AG20443 (cell line): ENCODE results near the gene ELOA.
A peak's percentile ranks its signal among the peaks of the same experiment; 100 is the strongest.
"Not testable (repeated sequence)": the region's sequence is repeated elsewhere in the genome, so short reads cannot be mapped to it uniquely, and the experiment has no call there.

Experiments used
- DNase-seq: peaks from one replicate; pipeline ENCODE4 v3.0.0; 2012; ENCODE audit warnings: low spot score, mixed read lengths

The ELOA gene

DNA sequence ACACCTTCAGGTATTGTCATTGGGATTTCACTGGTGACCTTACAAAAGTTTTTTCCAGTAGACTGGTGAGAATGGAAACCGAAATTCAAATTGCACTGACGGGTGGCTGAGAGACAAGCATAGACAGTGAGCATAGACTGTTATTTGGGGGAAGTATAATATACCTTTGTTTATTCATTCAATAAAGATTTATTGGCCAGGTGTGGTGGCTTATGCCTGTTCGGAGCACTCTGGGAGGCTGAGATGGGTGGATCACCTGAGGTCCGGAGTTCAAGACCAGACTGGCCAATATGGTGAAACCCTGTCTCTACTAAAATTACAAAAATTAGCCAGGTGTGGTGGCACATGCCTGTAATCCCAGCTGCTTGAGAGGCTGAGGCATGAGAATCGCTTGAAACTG is 10.0 kb upstream of the ELOA start:
- not testable (repeated sequence) for DNase-seq

DNA sequence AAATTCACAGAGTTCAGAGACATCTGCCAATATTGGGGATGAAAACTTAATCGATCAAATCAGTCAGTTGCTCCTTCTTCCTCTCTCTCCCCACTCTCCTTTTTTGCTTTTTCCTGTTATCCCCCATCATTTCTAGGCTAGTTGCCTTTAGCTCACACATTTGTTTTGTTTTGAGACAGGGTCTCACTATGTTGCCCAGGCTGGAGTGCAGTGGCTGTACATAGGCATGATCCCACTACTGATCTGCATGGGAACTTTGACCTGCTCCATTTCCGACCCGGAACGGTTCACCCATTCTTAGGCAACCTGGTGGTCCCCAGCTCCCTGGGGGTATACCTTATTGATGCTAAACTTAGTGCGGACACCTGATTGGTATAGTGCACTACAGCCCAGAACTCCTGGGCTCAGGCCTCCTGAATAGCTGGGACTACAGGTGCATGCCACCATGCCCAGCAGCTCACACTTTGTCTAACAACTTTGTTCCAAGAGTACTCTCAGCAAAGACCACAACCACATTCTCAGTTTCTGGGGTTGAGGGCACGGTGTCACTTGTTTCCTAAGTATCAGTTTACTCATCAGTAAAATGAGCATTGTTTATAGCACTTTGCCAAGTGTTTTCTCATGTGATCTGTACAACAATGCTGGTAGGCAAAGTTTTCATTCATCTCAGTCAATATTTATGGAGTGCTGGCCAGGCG is 6.7 kb upstream of the ELOA start:
- no peak for DNase-seq

DNA sequence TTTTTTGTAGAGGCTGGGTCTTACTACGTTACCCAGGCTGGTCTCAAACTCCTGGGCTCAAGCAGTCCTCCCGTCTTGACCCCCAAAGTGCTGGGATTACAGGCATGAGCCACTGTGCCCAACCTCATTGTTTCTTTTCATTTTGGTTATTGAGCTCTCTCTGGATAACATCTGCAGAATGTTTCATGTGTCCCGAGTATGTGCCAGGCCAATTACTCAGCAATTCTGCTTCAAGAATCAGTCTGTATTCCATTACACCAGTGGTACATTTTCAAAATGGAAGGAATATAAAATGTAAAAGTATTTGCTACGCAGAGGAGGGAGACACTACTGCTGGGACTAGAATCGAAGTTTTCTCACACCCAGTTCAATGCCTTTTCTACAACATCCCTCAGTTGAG is 1.7 kb upstream of the ELOA start:
- no peak for DNase-seq

DNA sequence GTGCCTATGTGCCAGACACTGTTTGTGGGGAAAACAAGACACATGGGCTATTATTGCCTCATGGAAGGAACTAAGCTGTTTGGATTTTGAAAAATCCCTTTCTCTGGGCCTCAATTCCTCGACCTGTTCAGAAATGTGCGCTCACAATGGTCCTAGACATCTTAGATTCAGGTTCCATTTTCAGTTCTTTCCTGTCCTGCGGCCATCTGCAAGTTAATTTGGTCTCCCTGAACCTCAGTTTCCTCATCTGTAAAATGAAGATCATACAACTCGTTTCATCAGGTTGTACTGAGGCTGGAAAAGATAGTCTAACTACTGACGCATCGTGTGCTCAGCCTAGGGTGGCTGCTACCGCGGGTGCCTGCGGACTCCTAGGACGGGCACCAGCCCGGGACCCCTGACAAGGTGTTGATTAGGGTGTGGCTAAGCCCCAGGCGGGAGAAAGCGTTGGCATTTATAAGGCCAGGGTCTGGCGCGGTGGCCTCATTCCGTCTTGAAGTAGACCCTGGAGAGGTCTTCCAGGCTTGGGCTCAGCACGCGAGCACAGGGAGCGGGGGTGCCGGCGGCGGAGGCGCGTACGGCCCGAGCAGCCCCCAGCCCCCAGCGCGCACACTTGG is 493 bp upstream of the ELOA start:
- DNase-seq = no peak

DNA sequence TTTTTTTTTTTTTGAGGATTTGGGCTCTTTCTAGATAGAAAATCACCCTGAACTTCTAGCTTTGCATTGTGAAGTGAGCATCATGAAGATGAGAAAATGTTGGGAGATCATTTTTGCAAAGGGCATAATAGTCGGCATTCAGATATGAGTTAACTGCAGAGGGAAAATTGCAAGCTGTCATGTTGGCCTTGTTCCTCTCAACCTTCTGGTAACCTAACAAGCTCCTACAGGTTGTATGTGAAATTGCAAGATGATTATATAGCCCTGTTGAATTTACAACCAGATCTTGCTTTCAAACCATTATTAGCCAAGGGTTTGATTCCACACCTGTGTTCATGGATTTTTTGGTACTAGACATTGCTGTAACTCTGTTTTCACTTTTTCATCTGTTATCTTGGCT is 2.2 kb downstream of the ELOA start:
- peak; percentile 59 for DNase-seq

DNA sequence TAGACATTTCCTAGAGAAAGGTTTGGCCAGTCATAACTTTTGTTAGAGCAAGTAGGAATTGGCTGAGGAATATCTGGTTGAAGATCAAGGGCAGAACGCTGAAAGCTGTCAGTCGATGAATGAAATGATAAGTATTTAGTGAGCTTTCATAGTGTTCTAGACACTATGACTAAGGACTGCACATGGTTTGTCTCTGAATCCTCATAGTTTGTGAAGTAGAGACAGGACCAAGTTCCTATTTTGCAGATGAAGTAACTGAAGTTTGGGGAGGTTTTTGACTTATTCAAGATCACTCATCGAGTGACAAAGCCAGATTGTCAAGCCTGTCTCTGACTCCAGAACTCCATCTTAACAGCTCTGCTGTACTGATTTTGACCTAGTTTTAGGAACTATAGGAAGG is 4.7 kb downstream of the ELOA start:
- DNase-seq = no peak

DNA sequence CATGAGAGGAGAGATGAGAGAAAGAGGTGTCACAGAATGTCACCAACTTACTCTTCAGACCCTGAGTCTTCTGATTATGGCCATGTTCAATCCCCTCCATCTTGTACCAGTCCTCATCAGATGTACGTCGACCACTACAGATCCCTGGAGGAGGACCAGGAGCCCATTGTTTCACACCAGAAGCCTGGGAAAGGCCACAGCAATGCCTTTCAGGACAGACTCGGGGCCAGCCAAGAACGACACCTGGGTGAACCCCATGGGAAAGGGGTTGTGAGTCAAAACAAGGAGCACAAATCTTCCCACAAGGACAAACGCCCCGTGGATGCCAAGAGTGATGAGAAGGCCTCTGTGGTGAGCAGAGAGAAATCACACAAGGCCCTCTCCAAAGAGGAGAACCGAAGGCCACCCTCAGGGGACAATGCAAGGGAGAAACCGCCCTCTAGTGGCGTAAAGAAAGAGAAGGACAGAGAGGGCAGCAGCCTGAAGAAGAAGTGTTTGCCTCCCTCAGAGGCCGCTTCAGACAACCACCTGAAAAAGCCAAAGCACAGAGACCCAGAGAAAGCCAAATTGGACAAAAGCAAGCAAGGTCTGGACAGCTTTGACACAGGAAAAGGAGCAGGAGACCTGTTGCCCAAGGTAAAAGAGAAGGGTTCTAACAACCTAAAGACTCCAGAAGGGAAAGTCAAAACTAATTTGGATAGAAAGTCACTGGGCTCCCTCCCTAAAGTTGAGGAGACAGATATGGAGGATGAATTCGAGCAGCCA is 8.0 kb downstream of the ELOA start:
- peak; percentile 78 for DNase-seq

DNA sequence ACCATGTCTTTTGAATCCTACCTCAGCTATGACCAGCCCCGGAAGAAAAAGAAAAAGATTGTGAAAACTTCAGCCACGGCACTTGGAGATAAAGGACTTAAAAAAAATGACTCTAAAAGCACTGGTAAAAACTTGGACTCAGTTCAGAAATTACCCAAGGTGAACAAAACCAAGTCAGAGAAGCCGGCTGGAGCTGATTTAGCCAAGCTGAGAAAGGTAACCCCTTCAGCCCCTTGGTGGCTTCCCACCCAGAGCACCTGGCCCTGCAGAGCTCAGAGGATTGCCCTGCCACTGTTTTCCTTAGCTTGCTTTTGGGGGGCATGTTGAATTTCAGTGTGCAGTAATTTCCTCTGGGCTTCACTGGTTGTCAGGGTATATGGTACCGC is 8.5 kb downstream of the ELOA start:
- no peak for DNase-seq

DNA sequence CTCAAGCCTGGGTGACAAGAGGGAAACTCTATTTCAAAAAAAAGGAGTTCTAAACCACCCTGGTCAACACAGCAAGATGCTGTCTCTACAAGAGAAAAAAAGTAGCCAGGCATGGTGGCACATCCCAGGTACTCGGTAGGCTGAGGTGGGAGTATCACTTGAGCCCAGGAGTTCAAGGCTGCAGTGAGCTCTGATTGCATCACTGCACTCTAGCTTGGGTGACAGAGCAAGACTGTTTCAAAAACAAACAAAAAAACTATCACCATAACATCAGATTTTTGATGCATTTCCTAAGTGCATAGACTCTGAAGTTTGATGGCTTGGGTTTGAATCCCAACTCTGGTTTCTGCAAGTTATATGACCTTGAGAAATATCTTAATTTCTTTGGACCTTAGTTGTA is 9.6 kb downstream of the ELOA start:
- no peak for DNase-seq

DNA sequence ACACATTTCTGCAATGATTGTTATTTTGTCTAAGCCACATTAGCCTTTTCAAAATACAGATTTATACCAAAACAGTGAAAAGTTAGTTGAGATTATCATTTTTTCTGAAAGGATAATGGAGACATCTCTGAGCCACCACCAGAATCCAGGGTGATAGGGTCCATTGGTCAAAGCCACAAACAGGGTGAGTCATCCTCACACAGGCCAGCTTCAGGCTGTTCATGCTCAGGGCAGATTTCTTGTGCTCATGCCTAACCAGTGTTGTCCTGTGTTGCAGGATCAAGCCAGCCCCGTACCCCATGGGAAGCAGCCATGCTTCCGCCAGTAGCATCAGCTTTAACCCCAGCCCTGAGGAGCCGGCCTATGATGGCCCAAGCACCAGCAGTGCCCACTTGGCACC is 13.4 kb downstream of the ELOA start:
- peak; percentile 74 for DNase-seq

DNA sequence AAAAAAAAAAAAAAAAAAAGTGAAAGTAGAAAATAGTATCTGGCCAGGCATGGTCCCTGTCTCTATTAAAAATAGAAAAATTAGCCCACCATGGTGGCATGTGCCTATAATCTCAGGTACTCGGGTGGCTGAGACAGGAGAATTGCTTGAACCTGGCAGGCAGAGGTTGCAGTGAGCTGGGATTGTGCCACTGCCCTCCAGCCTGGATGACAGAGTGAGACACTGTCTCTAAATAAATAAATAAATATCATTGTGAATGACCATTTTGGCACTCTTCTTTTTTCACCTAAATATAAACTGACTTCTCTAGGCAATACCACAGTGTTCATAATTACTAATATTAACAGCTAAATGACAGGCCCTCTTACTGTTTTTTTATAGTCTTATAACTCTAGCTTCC is 14.5 kb downstream of the ELOA start:
- no peak for DNase-seq

DNA sequence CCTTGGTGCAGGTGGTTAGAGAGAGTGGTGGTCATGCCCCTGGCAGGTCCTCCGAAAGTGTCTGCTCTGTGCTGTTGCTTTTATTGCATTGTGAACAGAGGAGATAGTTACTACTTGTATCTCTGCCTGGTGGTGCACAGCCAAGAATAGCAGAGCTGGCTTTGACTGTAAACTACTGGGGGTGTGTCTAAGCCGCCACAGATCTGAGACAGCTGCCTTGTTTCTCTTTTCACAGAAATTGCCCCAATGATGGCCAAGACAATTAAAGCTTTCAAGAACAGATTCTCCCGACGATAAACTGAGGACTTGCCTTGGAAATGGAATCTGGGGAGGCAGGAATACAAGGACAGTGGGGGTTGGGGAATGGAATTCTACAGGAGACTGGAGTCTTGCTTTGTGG is 16.0 kb downstream of the ELOA start:
- DNase-seq = no peak

DNA sequence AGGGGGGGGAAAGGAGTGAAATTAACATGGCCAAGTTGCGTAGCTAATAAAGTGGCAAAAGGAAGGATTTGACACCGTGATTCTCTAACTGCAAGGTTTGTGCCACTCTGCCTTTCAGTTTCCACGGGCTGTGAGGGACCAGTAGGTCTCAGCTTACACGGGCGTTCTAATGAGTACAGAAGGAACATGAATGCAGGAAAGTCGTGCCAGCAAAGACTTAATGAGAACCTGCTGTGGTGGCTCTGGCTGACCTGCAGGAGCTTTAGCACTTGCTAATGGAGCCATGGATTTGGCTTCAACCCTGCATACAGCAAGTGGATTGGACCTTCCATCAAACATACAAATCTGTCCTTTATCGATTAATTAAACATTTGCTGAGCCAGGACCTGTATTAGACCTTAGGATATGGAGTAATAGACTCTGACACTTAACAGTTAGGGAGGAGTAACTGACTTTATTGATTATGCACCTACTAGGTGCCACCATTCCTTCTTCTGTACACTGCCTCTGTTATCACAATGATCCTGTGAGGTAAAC is 19.8 kb downstream of the ELOA start:
- peak; percentile 24 for DNase-seq

DNA sequence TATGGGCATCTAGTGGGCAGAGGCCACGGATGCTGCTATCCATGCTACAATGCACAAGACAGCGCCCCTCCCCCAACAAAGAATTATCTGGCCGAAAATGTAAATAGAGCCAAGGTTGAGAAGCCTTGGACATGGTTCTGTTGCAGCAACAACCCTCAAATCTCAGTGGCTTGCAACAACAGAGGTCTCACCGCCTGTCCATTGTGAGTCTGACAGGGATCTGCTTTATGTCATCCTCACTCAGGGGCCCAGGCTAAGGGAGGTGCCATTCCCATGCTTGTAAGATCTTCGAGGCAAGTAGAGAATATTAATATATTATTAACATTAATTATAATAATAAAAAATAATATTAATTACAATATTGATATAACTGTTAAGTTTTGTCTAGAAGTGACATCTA is 25.5 kb downstream of the ELOA start:
- DNase-seq = no peak

DNA sequence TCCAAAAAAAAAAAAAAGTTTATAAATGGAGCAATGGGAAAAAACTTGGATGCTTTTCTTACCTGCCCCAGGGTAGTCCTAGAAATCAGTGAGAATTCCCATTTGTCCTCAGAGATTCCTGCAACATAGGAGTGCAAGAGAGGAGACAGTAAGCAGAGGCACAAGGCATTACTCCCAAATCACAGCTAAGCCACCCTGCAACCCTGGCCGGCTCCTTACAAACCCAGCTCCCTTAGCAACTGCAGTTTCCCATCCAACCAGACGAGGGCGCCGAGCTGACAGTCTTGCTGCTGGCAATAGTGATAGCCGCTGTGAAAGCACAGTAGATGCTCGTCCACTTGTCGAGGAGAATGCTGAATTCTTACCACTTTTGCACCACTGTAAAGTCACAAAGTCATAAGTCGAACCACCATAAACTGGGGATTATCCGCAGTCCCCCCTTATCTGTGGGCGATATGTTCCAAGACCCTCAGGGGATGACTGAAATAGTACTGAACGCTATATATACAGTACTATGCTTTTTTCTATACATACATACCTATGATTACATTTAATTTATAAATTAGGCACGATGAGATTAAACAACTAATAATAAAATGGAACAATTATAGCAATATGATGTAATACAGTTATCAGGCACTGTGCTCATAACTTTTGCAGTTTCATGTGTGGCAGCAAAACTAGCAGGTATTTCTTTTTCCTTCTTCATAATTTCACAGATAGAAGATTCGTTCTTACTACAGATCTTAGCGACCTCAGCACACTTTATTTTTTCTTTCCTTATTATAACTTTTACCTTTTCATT is 29.0 kb downstream of the ELOA start:
- DNase-seq = peak; percentile 83

DNA sequence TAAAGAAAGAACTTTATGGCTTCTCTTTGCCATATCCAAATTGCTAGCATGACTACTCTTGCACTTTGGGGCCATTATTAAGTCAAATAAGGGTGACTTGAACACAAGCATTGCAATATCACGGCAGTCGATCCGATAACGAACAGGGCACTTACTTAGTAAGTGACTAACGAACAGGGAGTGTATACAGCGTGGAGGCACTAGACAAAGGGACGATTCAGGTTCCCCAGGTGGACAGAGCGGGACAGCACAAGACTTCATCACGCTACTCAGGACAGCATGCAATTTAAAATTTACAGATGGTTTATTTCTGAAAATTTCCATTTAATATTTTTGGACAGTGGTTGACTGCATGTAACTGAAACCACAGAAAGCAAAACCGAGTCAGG is 29.6 kb downstream of the ELOA start:
- DNase-seq = no peak

DNA sequence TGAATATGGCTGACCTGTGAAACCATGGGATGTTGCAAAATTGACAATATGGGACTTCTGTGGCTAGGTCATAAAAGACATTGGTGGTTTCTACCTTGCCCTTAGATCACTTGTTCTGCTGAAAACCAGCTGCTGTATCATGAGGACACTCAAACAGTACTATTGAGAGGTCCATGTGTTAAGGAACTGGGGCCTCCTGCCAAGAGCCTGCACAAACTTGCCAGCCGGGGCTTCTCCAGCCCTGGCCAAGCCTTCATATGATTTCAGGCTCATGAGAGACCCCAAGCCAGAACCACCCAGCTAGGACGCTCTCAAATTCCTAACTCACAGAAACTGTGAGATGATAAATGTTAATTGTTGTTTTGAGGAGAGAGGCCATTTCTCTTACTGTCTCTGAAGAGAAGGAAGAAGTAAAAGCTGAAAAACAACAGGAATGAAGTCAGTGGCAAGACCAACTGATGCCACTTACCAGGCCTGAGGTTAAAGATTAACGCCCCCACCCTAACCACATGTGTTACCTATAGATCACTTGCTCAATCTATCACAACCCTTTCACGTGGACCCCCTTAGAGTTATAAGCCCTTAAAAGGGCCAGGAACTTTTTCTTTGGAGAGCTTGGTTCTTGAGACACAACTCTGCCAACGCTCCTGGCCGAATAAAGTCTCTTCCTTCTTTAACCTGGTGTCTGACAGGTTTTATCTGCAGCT is 31.1 kb downstream of the ELOA start:
- DNase-seq = no peak

DNA sequence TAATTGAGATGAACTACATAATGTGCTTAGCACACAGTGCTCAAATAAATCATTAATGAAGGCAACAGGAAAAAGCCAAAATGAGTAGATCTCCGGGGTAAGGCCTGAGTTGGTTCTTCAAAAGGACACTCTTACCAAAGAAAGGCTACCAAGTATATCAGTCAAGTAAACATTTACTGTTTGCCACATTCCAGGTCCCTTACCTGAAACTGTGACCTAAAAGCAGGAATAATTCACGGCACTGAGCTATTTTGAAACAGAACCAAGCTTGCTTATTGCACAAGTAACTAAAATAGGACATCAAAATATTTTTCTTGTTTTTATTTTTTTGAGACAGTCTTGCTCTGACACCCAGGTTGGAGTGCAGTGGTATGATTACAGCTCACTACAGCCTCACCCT is 32.9 kb downstream of the ELOA start:
- DNase-seq = no peak

DNA sequence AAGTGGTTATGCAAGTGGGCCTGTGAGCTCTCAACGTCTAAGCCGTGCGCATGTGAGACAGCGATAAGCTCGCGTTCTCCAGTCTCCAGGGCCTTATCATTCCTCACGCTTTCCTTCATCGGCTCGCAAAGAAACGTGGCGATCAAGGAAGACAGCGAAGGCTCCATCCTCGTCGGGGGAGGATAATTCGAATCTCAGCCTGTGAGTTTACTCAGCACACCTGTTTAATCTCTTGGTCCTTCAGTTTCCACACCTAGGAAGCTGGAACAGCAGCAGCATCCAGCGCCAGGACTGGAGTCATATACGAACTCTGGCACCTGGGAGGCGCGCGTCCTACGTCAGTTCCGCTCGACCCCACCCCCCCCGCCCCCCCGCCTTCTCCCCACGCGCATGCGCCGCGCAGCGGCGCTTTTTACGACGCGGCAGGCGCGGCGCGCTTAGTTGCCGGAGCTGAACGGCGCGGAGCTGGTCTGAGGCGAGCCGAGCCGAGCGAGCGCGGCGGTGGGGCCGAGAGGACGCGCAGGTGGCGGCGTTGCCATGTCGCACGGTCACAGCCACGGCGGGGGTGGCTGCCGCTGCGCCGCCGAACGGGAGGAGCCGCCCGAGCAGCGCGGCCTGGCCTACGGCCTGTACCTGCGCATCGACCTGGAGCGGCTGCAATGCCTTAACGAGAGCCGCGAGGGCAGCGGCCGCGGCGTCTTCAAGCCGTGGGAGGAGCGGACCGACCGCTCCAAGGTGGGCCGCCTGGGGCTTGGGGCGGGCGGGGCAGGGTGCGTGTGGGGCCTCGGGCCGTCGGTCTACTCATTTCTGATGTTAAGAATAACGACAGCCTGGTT is 34.9 kb downstream of the ELOA start, which contains the start of gene PITHD1:
Gene PITHD1, plus strand, starts transcription at position 440 of the 836 bp plus-strand sequence. Its CDS starts 98 bp downstream, at position 538.
- DNase-seq = peak; percentile 99

DNA sequence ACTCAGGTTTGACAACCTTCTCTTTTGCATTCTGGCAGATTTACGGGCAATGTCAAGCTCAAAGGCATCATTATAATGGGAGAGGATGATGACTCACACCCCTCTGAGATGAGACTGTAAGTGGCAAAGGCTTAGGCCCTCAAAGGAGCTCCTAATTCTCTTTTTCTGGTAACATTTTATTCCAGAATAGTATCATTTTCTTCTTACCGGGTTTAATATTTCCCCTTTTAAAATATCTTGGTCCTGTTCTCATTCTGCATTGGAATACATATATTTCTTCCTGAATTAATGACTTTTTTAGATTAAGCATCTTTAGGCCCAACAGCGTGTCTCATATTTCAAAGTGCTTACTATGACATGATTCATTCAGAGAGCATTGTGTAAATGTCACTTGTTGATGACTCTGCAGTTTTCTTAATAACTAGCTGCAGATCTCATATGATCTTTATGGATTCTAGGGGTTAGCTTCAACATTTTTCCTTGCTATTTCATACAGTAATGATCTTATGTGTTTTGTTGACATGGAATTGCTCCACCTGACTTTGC is 36.6 kb downstream of the ELOA start:
- DNase-seq = peak; percentile 43
